GM23248 (cell line): ENCODE results near the gene CCR8. TPM values are rescaled to one million over a fixed set of nuclear protein-coding genes. Genes with fewer than 3 reads are reported as not detected.

Experiments used
- DNase-seq: peaks from one replicate; pipeline ENCODE4 v3.0.0-alpha.2; 2015
- H2AFZ ChIP-seq: fragments of 200-600 bp; sonication (generic); 2 replicates; pipeline ENCODE4 v1.6.1; 2016; ENCODE audit warnings: antibody characterized with exemption
- H3F3A ChIP-seq: fragments of 200-600 bp; sonication (generic); 2 replicates; pipeline ENCODE4 v1.6.1; 2016; ENCODE audit warnings: mild to moderate bottlenecking, antibody characterized with exemption, mixed run types; ENCODE audit not compliant: insufficient read depth
- H3K27ac ChIP-seq: fragments of 200-600 bp; sonication (generic); 2 replicates; pipeline ENCODE4 v1.5.1; 2016; ENCODE audit warnings: mild to moderate bottlenecking
- H3K27me3 ChIP-seq: fragments of 200-600 bp; sonication (generic); replicated peaks from 2 replicates; pipeline ENCODE4 v1.6.1; 2016; ENCODE audit warnings: mild to moderate bottlenecking; ENCODE audit not compliant: insufficient read depth
- H3K36me3 ChIP-seq: fragments of 200-600 bp; sonication (generic); 2 replicates; pipeline ENCODE4 v1.6.1; 2016; ENCODE audit warnings: low read depth, mild to moderate bottlenecking
- H3K4me1 ChIP-seq: fragments of 200-600 bp; sonication (generic); 2 replicates; pipeline ENCODE4 v1.6.1; 2016; ENCODE audit warnings: mild to moderate bottlenecking; ENCODE audit not compliant: insufficient read depth
- H3K4me2 ChIP-seq: fragments of 200-600 bp; sonication (generic); one replicate; pipeline ENCODE4 v1.6.1; 2016; ENCODE audit warnings: mild to moderate bottlenecking; ENCODE audit not compliant: unreplicated experiment
- H3K4me3 ChIP-seq: fragments of 200-600 bp; sonication (generic); 2 replicates; pipeline ENCODE4 v1.5.1; 2016; ENCODE audit warnings: mild to moderate bottlenecking
- H3K79me2 ChIP-seq: fragments of 200-600 bp; sonication (generic); 2 replicates; pipeline ENCODE4 v1.6.1; 2016; ENCODE audit warnings: mild to moderate bottlenecking; ENCODE audit not compliant: insufficient read depth
- H3K9ac ChIP-seq: fragments of 200-600 bp; sonication (generic); 2 replicates; pipeline ENCODE4 v1.6.1; 2016; ENCODE audit warnings: mild to moderate bottlenecking
- H3K9me2 ChIP-seq: fragments of 200-600 bp; sonication (generic); 2 replicates; pipeline ENCODE4 v1.6.1; 2016; ENCODE audit warnings: mixed run types, mild to moderate bottlenecking, moderate library complexity; ENCODE audit not compliant: insufficient read depth
- H3K9me3 ChIP-seq: fragments of 200-600 bp; sonication (generic); one replicate; pipeline ENCODE4 v1.6.1; 2017; ENCODE audit warnings: low read depth
- H4K20me1 ChIP-seq: fragments of 200-600 bp; sonication (generic); 2 replicates; pipeline ENCODE4 v1.6.0; 2016; ENCODE audit not compliant: insufficient read depth
- EZH2 ChIP-seq: fragments of 200-600 bp; sonication (generic); IDR thresholded peaks from 2 replicates; pipeline ENCODE4 v1.6.1; 2018; ENCODE audit warnings: antibody characterized with exemption, mild to moderate bottlenecking; ENCODE audit not compliant: insufficient read depth, poor library complexity, severe bottlenecking
- EZH2phosphoT487 ChIP-seq: fragments of 200-600 bp; sonication (generic); IDR thresholded peaks from 2 replicates; pipeline ENCODE4 v1.6.1; 2018; ENCODE audit warnings: antibody characterized with exemption, moderate library complexity, mild to moderate bottlenecking, low read depth; ENCODE audit not compliant: insufficient read depth
- WGBS, 2 experiments: methylation state at CpG; one replicate each; pipeline ENCODE4 v1.1.6; 2015 to 2017; ENCODE audit warnings: low lambda C conversion rate in 2 of 2, low coverage in 1 of 2; ENCODE audit errors: missing lambda C conversion rate in 2 of 2; 5-methylcytosine and 5-hydroxymethylcytosine counted together
- in situ Hi-C: fragments of 300-500 bp; cut with MboI; formaldehyde crosslinking; loops from 2 replicates; pipeline ENCODE4 v1.15.0; 2020
- polyA plus RNA-seq: library from polyadenylated mRNA; unstranded; fragments of >200 nt; fragmentation: Nextera tagmentation; extraction: Ambion mirVana; gene quantifications from 2 replicates; pipeline ENCODE4 v1.2.1, GENCODE V29; 2016
- total RNA-seq: library from RNA; depleted of rRNA; stranded (reverse); fragments of >200 nt; shearing (Covaris generic); gene quantifications from 2 replicates; pipeline ENCODE4 v1.2.3, GENCODE V29; 2014

CCR8 gene
- total and polyA plus RNA-seq, 2 experiments from 2014 or later, result not detected

DNA sequence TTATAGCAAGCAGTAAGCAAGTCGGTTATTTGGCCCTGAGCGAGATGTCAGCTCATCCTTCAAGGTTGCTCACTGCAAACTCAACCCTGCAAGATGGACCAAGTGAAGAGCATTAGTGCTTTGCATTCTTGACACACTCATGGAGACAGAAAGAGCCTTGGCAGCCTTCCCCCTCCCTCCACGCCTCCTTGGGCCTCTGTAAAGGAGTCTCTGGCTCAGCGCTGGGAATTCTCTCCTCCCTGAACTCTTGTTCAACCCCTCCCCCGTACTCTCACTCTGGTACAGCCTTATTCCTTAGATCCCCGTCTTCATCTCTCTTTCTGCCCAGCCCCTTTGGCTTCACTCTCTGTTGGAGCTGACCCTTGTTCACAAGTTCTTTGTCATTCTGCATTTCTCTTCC is 47.5 kb upstream of the CCR8 start:
- Histone ChIP-seq H2AFZ (no peak overlapping the region), H3K4me3 (no peak overlapping the region), H3K36me3 (no peaks in the 10 kb centered on the region), H3K27me3 (no peaks in the 10 kb centered on the region; the same call in none of the 2 replicates), H3K4me2 (no peak overlapping the region), H3K9me3 (no peaks in the 10 kb centered on the region), H3K27ac (no peak overlapping the region), H3K9me2 (no peaks in the 10 kb centered on the region), H3F3A (no peaks in the 10 kb centered on the region), H3K9ac (no peak overlapping the region), H3K79me2 (no peaks in the 10 kb centered on the region), H4K20me1 (no peaks in the 10 kb centered on the region), H3K4me1 (no peaks in the 10 kb centered on the region)
- in situ Hi-C loops, result loop anchor here (5.0 to 10.0 kb wide), 2 partner anchors 70 to 187 kb away; no protein-coding TSS in a partner anchor
- no peak for DNase-seq
- WGBS, 2 experiments, result 63 to 78% methylated on average over 6 of the region's 6 CpGs
- no peak for TF ChIP-seq EZH2phosphoT487
- no peak for TF ChIP-seq EZH2

DNA sequence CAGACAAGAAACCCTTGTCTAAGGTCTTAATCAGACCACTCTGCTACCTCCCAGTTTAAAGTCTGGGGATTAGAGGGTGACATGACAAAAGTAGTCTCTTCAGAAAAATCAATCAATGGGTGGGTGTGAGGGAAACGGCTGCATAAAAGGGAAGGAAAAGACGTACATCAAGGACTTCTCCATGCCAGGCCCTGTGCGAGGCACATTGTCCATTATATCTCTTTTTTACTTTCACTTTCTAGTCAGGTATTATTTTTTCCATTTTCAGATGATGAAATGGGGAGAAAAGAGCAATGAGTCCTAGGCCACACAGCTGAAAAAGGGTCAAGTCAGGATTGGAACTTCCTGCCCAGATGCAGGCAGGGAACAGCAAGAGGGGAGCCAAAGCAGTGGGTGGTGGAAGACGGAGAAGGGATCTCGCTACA is 45.0 kb upstream of the CCR8 start:
- no peaks in the 10 kb centered on the region for H3K36me3 ChIP-seq
- H3K4me1 ChIP-seq, result no peaks in the 10 kb centered on the region
- H3K4me2 ChIP-seq, result no peak overlapping the region
- no peaks in the 10 kb centered on the region for H3K9me2 ChIP-seq
- in situ Hi-C loops, result loop anchor here (5.0 to 10.0 kb wide), 2 partner anchors 72 to 190 kb away; no protein-coding TSS in a partner anchor
- H3K9me3 ChIP-seq, result no peaks in the 10 kb centered on the region
- H3K79me2 ChIP-seq, result no peaks in the 10 kb centered on the region
- H3K27me3 ChIP-seq, result no peaks in the 10 kb centered on the region; the same call in 1 of the 2 replicates
- no peaks in the 10 kb centered on the region for H4K20me1 ChIP-seq
- no peak overlapping the region for H3K4me3 ChIP-seq
- no peak overlapping the region for H3K9ac ChIP-seq
- TF ChIP-seq EZH2phosphoT487, result no peak
- no peak overlapping the region for H3K27ac ChIP-seq
- no peak overlapping the region for H2AFZ ChIP-seq
- H3F3A ChIP-seq, result no peaks in the 10 kb centered on the region
- 72 to 82% methylated on average over 5 of the region's 5 CpGs for WGBS, 2 experiments
- no peak for DNase-seq

DNA sequence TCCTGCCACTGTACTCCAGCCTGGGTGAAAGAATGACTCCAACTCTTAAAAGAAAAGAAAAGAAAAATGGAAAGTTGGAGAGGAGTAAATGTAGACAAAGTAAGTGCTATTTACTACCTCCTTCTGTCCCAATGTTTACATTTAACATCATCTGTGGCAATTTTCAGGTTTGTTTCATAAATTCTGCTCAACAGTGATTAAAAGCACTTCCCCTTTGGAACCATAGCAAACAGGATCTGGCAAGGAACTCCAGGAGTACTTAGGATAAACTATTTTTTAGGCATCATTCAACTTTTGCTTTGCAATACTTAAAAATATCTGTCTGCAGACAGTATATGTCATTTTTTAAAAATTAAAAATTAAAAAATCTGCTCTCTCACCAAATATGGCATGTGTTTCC is 44.2 kb upstream of the CCR8 start:
- Histone ChIP-seq H3K27ac (no peak overlapping the region), H2AFZ (no peak overlapping the region), H3K27me3 (no peaks in the 10 kb centered on the region; the same call in 1 of the 2 replicates), H3K4me2 (no peak overlapping the region), H3K4me3 (no peak overlapping the region), H3K9ac (no peak overlapping the region), H3K9me2 (no peaks in the 10 kb centered on the region), H3K4me1 (no peaks in the 10 kb centered on the region), H3K36me3 (no peaks in the 10 kb centered on the region), H3K9me3 (no peaks in the 10 kb centered on the region), H3F3A (no peaks in the 10 kb centered on the region), H3K79me2 (no peaks in the 10 kb centered on the region), H4K20me1 (no peaks in the 10 kb centered on the region)
- in situ Hi-C loops, result loop anchor here (10.0 kb wide), 1 partner anchor 191 kb away; no protein-coding TSS in a partner anchor
- DNase-seq, result no peak
- TF ChIP-seq EZH2, result no peak
- no peak for TF ChIP-seq EZH2phosphoT487

DNA sequence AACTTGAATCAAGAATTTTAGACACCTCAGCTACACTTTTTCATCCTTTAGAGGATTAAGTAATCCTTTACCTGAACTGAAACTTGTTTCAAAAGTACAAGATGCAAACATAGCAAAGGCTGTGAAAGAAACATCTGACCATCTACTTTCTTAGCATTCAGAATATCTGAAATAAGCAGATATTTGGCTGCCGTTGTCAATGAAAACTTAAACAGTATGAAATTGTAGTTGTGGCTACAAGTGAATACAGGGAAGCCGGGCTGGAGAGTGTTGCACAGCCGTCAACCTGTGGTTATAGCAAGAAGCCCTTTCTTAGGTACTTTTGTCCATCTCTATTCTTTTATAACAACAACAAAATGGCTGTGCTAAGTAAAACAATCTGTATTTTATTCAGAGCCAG is 42.7 kb upstream of the CCR8 start:
- H3K4me1 ChIP-seq, result no peaks in the 10 kb centered on the region
- H2AFZ ChIP-seq, result no peak overlapping the region
- no peaks in the 10 kb centered on the region for H3K9me3 ChIP-seq
- H3K9ac ChIP-seq, result no peak overlapping the region
- TF ChIP-seq EZH2 (no peak), EZH2phosphoT487 (no peak)
- no peaks in the 10 kb centered on the region for H3K79me2 ChIP-seq
- H3K9me2 ChIP-seq, result no peaks in the 10 kb centered on the region
- no peaks in the 10 kb centered on the region for H4K20me1 ChIP-seq
- no peak overlapping the region for H3K27ac ChIP-seq
- no peak overlapping the region for H3K4me3 ChIP-seq
- no peak for DNase-seq
- H3K4me2 ChIP-seq, result no peak overlapping the region
- H3F3A ChIP-seq, result no peaks in the 10 kb centered on the region
- no peaks in the 10 kb centered on the region; the same call in 1 of the 2 replicates for H3K27me3 ChIP-seq
- no peaks in the 10 kb centered on the region for H3K36me3 ChIP-seq
- in situ Hi-C loops, result loop anchor here (10.0 kb wide), 1 partner anchor 192 kb away; no protein-coding TSS in a partner anchor
- WGBS, 2 experiments, result 63 to 70% methylated on average over 3 of the region's 3 CpGs
